ENCODE measurements around the gene SALL3.
A peak's percentile ranks its signal among the peaks of the same experiment; 100 is the strongest.

The SALL3 gene

GRCh38 chr18:79018911-79019310 is 39.3 kb downstream of the SALL3 start:
- no peak for DNase-seq (ENCODE audit: insufficient read length, low spot score)
- FAIRE-seq, result no peak
- TF ChIP-seq POLR2A (IDR thresholded peaks at IDR 0.05; ENCODE audit: low read depth, low read length), result no peak

- TF ChIP-seq POLR2A (IDR thresholded peaks at IDR 0.05; ENCODE audit: low read depth, low read length), result no peak
- DNase-seq (ENCODE audit: insufficient read length, low spot score) (no peak), FAIRE-seq (no peak)
Observed at GRCh38 chr18:79019881-79020280, 40.3 kb downstream of the SALL3 start.

- no peak for TF ChIP-seq POLR2A (IDR thresholded peaks at IDR 0.05; ENCODE audit: low read depth, low read length)
- FAIRE-seq, result no peak
Observed at GRCh38 chr18:79022603-79023002, 43.0 kb downstream of the SALL3 start.

GRCh38 chr18:79026491-79026890 is 46.9 kb downstream of the SALL3 start:
- DNase-seq (ENCODE audit: insufficient read length, low spot score) (no peak), FAIRE-seq (no peak)
- no peak for TF ChIP-seq POLR2A (IDR thresholded peaks at IDR 0.05; ENCODE audit: low read depth, low read length)

More at GRCh38 chr18:79022603-79023002, 43.0 kb downstream of the SALL3 start:
- no peak for DNase-seq (ENCODE audit: insufficient read length, low spot score)

- FAIRE-seq (no peak), DNase-seq (ENCODE audit: insufficient read length, low spot score) (no peak)
- TF ChIP-seq POLR2A (IDR thresholded peaks at IDR 0.05; ENCODE audit: low read depth, low read length), result no peak
Observed at GRCh38 chr18:79030680-79031079, 51.1 kb downstream of the SALL3 start.

GRCh38 chr18:79042276-79042675 is 62.7 kb downstream of the SALL3 start:
- DNase-seq (ENCODE audit: insufficient read length, low spot score), result no peak
- no peak for FAIRE-seq
- TF ChIP-seq POLR2A (IDR thresholded peaks at IDR 0.05; ENCODE audit: low read depth, low read length), result no peak

GRCh38 chr18:79043288-79043687 is 63.7 kb downstream of the SALL3 start:
- TF ChIP-seq POLR2A (IDR thresholded peaks at IDR 0.05; ENCODE audit: low read depth, low read length), result no peak
- DNase-seq (ENCODE audit: insufficient read length, low spot score) (no peak), FAIRE-seq (no peak)

GRCh38 chr18:79046522-79046921 is 66.9 kb downstream of the SALL3 start:
- TF ChIP-seq POLR2A (IDR thresholded peaks at IDR 0.05; ENCODE audit: low read depth, low read length), result no peak
- FAIRE-seq, result no peak
- no peak for DNase-seq (ENCODE audit: insufficient read length, low spot score)

- no peak for FAIRE-seq
- TF ChIP-seq POLR2A (IDR thresholded peaks at IDR 0.05; ENCODE audit: low read depth, low read length), result no peak
- DNase-seq (ENCODE audit: insufficient read length, low spot score), result peak; percentile 6
Observed at GRCh38 chr18:79047556-79048244, 68.1 kb downstream of the SALL3 start.

GRCh38 chr18:79048245-79048632 is 68.6 kb downstream of the SALL3 start:
- no peak for FAIRE-seq
- no peak for TF ChIP-seq POLR2A (IDR thresholded peaks at IDR 0.05; ENCODE audit: low read depth, low read length)
- DNase-seq (ENCODE audit: insufficient read length, low spot score), result no peak

- FAIRE-seq (no peak), DNase-seq (ENCODE audit: insufficient read length, low spot score) (no peak)
- no peak for TF ChIP-seq POLR2A (IDR thresholded peaks at IDR 0.05; ENCODE audit: low read depth, low read length)
Observed at GRCh38 chr18:79049506-79049905, 69.9 kb downstream of the SALL3 start.

All from H54 (cell line).